ENCODE data around the gene EGFR.

EGFR gene

DNA sequence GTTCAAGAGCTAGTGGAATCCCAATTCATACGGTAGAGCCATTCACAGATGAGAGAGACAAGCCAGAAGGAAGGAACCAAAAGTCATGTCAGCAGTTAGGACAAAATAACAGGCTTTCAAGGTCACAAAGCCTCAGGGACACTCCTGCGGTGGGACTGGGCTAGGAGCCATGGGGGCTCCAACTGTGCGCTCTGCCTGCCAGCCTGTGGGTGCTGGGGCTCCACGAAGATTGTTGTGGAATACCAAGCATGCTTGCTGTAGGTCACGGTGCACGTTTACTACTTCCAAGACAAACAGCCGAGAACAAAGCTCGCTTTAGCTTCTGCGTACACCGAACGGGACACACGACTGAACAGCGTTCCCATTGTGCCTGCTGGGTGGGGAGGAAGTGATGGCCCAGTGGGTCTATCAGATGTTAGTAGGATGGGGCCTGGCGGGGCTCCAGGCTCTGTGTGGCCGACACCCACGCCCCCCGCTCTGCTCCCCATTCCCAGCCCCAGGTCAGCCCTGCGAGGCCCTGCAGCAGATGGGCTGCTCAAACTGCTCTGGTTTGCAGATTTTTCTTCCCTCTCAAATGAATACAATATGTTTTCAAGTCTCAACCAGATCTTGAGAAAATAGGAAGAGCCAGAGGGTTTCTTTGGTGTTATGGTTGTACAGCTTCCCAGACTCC, 158.9 kb downstream of the EGFR start:
- no peak for DNase-seq

DNA sequence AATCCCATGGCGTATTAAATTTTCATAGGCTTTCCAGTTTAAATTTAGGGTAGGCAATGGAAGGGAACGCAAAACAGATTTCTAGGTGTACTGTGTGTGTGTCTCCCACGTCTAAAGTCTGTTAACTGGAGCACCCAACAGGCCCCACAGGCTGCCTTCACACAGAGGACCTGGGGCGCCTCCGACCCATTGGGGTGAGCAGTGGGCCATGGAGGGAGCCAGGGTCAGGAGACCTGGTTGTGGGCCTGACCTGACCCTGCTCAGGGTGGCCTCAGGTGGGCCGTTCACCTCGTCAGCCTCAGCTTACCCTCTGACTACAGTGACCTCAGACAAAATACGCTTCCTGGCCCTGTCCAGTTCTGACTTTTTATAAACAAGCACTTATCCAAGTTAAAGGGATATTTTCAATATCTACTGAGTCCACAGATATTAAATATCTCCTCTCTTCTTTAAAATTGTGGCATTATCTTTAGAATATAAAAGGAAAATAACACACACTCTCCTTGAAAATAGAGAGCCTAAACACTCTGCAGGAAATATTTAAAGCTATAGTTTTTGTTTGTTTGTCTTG, 159.6 kb downstream of the EGFR start:
- DNase-seq: no peak

DNA sequence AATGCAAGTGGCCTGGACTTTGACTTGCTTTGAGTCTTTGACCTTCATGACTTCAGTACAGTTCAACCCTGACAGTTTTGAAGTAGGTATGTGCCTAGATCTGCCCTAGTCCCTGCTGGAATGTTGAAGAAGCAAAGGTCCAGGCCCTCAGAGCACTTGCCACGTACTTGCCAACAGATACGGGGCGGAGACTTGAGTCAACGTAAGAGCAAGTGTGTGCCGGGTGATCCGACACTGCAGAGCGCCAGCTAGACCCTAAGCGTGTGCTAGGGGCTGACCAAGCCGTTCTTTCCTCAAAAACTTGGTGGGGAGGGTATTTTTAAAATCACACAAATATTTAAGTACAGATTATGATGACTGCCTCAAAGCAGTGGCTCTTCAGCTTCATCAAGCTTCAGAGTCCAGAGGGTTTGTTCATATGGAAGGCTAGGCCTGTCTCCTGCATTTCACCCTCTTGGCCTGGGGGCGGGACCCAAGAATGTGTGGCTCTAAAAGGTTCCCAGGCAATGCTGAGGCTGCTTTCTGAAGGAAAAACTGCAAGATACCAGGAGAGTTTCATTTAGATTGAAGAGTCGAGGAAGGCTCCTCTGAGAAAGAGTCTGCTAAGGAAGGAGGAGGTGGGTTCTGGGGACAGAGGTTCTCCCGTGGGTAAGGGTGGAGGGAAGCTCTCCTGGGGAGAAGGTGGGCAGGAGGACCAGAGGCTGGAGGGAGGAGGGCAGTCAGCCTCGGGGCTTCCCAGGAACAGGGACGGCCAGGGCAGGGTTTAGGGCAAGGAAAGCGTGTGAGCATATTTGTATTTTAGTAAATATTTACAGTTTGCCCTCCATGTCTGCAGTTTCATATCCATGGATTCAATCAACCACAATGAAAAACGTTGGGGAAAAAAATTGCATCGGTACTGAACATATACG, 160.3 kb downstream of the EGFR start:
- DNase-seq: no peak

DNA sequence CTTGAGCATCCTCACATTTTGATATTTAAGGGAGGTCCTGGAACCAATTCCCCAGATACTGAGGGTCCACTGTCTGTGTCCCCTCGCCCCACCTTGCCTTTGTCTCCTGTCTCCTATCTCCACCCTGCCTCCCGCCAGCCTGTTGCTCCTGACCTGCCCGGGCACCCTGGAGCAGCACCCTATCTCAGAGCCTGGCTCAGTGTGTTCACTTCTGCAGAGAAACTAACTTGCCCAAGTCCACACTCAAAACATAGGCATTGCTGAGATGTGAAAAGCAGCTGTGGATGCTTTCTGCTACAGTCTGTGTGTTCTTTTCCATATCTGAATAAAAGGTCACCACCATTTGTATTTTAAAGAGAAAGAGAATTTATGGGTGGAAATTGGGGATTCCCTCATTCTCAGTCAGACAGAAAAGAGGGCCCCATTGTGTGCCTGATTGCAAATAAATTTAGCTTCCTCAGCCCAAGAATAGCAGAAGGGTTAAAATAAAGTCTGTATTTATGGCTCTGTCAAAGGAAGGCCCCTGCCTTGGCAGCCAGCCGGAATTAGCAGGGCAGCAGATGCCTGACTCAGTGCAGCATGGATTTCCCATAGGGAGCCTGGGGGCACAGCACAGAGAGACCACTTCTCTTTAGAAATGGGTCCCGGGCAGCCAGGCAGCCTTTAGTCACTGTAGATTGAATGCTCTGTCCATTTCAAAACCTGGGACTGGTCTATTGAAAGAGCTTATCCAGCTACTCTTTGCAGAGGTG, 161.3 kb downstream of the EGFR start:
- no peak for DNase-seq

DNA sequence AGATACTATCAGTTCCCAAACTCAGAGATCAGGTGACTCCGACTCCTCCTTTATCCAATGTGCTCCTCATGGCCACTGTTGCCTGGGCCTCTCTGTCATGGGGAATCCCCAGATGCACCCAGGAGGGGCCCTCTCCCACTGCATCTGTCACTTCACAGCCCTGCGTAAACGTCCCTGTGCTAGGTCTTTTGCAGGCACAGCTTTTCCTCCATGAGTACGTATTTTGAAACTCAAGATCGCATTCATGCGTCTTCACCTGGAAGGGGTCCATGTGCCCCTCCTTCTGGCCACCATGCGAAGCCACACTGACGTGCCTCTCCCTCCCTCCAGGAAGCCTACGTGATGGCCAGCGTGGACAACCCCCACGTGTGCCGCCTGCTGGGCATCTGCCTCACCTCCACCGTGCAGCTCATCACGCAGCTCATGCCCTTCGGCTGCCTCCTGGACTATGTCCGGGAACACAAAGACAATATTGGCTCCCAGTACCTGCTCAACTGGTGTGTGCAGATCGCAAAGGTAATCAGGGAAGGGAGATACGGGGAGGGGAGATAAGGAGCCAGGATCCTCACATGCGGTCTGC, 162.2 kb downstream of the EGFR start:
- DNase-seq: no peak

DNA sequence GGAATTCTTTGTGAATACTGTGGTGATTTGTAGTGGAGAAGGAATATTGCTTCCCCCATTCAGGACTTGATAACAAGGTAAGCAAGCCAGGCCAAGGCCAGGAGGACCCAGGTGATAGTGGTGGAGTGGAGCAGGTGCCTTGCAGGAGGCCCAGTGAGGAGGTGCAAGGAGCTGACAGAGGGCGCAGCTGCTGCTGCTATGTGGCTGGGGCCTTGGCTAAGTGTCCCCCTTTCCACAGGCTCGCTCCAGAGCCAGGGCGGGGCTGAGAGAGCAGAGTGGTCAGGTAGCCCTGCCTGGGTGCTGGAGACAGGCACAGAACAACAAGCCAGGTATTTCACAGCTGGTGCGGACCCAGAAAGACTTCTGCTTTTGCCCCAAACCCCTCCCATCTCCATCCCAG, 162.9 kb downstream of the EGFR start:
- no peak for DNase-seq

DNA sequence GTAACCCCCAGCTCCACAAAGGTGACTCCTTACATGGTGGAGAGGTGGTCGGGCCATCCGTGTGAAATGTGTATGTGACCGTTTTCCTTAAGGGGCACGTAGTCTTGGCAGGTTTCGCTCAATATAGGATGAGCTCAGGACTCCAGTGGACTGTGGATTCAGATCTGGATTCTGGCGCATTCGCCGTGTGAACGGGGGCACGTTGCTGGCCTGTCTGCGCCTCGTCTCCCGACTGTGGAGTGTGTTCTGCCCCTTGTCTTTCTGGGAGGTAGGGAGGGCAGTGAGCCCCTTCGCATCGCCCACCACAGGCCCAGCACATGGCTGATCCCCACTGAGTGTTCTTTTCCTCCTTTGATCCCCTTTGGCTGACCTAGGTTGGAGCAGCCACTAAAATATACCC, 165.1 kb downstream of the EGFR start:
- DNase-seq: no peak

DNA sequence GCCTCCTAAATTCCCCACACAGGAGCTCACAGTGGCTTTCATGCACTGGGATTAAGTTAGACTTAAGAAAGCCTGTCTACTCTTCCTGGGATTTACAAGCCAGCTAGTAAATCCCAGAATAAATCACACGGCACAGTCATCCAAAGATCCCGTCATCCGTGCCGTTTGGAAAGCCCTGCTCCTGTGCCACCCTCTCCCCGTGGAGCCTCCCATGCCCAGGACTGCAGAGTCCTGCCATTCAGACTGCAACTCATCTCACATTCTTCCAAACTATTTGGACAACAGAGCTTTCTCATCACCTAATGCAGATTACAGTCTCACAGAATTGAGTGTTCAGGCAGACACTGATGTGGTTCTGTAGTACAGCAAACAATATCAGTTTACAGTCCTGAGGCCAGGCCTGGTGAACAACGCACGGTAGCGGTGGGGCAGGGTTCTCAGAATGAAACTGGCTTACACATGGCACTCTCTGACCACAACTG, 166.5 kb downstream of the EGFR start:
- DNase-seq: no peak

DNA sequence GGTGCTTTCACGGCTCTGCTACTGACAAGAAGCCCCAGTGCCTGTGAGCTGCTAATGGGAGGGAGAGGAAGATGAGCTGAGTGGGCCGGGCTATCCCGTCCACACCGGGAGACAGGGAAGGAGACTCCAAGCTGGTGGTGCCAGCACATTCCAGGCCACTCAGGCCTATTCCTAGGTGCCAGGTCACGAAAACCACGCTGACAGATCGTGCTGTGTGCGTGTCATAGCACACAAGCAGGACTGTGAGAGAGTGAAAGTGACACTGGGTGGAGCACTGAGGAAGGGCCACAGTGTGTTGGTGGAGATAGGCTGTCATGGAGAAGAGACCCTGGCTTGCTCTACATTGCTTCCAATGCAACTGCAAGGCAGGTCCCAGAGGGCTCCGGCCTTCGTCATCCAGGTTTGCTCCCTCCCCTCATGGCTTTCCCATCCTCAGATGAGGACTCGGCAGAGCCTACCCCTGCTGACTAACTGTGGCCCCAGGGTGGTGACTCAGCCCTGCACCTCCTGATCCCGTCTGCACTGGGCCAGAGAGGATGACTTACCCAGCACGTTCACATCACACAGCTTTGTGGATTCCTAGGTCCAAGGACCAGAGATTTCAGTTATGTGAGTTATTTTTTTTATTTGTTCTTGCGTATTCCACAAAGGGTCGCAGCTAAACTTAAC, 167.3 kb downstream of the EGFR start:
- DNase-seq: no peak

DNA sequence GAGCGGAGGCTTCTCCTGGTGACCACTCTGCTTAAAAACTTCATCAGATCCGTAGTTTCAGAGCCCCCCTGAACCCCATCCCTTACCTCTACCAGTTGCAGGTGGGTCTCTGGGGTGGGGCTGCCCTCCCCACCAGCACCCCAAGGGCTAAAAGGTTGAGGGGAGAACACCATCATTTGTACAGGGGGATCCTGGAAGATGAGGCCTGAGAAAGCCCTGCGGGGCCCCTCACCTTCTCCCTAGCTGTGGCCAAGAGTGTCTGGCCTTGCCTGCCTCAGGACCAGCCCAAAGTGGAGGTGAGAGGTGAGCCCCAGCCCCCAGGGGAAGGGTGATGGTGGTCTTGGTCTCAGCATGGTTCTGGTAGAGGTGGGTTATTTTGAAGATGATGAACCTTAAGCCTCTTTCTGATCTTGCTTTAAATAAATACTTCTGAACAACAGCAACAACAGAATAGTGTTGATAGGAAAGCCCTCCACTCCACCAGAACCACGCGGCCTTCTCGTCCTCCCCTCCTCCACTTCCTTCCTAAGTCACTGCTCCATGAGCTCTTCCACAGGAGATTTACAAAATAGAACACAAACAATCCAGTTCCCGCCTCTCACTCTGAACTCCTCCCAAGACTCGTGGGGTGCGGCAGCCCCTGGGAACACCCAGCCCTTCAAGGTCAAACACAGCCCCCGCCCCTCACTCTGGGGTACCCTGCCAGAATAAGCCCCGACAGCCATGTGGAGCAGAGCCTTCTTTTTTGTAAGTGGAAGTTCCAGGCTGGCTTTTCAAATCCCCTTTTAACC, 169.1 kb downstream of the EGFR start:
- no peak for DNase-seq

DNA sequence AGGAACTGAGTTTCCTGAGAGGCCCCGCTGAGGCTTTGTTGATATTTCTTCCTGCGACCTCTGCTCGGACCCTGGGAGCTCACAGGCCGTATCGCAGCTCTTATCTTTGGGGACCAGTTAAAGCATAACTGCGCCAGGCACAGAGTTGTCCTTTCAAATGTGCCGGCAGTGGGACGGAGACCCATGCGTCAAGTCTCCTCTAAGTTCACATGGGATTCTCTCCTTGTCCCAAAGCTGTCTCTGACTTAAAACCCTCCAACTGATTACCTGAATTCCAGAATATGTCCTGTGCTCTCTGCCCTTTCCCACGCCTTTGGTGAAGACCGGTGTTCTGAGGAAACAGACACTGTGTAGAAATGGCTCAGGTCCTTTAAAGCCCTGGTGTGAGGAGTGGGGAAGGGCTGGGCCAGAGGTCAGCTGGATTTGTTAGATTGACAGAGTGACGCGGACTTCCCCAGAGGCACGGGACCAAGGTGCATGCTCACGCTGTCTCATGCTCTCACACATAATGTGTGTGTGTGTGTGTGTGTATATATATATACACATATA, 169.8 kb downstream of the EGFR start:
- no peak for DNase-seq

DNA sequence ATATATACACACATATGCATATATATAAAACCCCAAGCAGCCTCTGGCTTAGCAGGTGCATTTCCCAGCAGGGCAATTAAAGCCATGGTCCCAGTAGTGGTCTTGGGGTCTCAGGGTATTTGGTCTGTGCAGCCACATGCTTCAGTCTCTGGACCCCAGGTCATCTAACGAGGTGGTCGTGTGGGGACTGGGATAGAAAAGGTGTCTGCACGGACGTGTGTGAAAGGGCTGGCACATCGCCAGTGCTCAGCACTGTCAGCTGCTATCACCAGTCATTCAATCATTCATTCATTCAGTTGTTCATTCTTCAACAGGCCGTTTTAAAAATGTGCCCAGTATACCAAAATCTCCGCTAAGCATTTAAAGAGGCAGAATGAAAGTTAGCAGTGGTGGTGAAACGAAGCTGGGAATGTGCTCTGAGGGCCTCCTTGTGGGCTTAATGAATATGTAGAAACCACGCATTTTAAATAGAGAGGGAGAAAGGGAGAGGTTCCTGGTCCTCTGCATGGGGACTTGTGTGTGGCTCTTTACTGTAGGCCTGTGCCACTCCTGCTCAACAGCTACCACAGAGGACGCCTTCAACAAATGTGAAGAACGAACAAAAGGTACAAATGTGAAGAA, 170.4 kb downstream of the EGFR start:
- no peak for DNase-seq

DNA sequence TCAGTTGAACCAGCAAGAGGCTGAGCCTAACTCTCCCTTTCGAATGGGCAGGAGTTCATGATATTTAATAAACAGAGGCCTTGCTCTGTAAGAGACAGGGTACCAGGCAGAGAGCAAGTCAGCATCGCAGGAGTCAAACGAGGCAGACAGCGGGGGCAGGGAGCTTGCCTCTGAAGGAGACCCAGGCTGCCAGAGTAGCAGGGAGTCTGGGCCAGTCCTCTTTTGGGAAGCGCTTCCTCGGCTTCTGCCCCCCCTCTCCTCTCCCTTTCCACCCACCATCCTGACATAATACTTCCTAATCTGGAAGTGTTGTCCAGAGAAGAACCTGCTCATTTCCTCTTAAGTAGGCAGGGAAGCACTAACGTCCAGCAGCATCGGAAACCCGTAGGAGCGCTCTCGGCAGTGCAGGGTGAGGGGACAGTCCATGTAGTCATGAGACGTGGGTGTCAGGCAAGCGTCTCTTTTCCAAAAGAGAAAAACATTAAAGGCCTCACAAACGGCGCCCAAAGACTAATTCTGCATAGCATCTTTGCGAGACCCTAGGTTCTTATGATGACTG, 171.1 kb downstream of the EGFR start:
- DNase-seq: no peak

DNA sequence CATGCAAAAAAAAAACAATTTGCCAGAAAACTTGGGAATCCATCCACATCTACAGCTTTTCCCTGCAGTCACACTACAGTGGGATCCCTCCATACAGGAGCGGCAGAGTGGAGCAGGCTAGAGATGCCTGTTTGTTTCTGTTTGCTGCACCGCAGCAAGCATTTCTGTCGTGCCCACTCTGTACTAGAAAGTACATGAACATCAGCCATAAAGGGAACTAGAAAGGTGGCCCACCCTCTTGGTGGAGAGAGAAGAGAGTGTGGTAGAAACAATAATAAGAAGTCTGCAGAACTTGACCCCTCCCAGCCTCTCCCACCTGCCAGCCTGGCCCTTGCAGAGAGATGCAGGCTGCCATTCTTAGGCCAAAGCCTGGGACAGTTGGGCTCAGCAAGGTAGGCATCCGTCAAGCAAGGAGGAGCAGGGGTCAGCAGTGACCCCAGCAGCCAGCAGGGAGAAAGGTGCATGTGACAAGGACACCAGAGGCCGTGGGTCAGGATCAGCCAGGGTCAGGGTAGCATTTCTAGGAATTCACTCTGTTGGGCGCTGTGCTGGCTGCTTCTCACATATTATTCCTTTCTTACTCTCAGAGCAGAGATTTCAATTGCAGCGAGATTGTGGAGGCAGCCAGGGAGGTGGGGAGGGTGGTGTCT, 171.8 kb downstream of the EGFR start:
- no peak for DNase-seq

DNA sequence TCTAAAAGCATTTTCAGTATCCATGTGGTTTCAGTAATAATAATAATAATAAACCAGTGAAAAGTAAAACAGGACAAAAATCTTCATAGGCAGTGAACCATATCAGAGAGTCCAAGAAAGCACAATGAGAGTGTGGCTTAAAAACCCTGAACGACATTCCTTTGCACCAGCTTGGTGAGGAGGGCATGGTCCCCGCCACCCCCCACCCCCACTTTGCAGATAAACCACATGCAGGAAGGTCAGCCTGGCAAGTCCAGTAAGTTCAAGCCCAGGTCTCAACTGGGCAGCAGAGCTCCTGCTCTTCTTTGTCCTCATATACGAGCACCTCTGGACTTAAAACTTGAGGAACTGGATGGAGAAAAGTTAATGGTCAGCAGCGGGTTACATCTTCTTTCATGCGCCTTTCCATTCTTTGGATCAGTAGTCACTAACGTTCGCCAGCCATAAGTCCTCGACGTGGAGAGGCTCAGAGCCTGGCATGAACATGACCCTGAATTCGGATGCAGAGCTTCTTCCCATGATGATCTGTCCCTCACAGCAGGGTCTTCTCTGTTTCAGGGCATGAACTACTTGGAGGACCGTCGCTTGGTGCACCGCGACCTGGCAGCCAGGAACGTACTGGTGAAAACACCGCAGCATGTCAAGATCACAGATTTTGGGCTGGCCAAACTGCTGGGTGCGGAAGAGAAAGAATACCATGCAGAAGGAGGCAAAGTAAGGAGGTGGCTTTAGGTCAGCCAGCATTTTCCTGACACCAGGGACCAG, 172.5 kb downstream of the EGFR start:
- DNase-seq: no peak

DNA sequence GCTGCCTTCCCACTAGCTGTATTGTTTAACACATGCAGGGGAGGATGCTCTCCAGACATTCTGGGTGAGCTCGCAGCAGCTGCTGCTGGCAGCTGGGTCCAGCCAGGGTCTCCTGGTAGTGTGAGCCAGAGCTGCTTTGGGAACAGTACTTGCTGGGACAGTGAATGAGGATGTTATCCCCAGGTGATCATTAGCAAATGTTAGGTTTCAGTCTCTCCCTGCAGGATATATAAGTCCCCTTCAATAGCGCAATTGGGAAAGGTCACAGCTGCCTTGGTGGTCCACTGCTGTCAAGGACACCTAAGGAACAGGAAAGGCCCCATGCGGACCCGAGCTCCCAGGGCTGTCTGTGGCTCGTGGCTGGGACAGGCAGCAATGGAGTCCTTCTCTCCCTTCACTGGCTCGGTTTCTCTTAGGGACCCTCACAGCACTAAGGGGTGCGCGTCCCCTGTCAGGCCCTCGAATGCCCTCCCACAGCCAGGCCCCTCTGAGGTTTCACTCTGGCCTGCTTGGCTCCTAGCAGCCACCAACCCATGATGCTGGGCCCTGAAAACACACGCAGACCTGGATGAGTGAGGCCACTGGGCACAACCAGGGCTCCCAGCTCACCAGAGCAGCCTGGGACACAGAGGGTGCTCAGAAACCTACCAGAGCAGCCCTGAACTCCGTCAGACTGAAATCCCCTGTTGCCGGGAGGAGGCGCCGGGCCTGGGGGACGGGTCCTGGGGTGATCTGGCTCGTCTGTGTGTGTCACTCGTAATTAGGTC, 173.3 kb downstream of the EGFR start:
- no peak for DNase-seq

DNA sequence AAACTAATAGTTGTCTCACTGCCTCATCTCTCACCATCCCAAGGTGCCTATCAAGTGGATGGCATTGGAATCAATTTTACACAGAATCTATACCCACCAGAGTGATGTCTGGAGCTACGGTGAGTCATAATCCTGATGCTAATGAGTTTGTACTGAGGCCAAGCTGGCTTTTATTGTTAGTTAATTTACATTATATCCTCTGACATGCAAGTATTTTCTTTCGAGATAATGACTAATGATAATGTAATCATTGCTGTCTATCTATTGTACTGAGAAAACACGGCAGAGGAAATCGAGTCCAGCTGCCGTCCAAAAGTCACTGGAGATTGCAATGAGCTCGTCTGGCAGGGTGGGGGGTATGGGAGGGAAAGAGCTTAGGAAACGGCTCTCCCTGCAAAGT, 173.9 kb downstream of the EGFR start:
- DNase-seq: no peak

DNA sequence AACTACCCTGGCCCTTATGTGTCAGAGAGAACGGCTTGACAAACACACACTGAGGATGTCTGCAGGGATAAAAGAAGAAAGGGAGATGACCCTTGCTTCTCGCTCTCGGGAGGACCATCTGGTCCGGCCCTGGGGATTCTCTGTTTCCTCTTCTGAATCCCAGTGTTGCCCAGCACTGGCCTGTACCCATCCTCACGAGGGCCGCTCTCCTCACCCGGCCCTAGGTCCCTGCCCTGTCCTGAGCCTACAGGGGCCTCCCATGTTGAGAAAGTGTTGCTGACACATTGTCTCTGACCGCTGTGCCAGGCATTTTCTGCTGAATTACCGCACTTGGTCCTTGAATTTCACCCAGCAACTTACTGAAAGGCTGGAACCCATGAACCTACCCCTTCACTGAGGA, 174.4 kb downstream of the EGFR start:
- DNase-seq: no peak

Measured in bone marrow (tissue), 2 donors.